HG02884 (cell line): ENCODE measurements around the gene TKTL1.
"Not testable (repeated sequence)": the region's sequence is repeated elsewhere in the genome, so short reads cannot be mapped to it uniquely, and the experiment has no call there.

ENCODE experiments used
- ATAC-seq: cut with Tn5 transposase; IDR thresholded peaks from one replicate; pipeline ENCODE4 v1.9.1; 2021; ENCODE audit warnings: mild to moderate bottlenecking, moderate library complexity; ENCODE audit not compliant: unreplicated experiment

TKTL1 gene, protein sequence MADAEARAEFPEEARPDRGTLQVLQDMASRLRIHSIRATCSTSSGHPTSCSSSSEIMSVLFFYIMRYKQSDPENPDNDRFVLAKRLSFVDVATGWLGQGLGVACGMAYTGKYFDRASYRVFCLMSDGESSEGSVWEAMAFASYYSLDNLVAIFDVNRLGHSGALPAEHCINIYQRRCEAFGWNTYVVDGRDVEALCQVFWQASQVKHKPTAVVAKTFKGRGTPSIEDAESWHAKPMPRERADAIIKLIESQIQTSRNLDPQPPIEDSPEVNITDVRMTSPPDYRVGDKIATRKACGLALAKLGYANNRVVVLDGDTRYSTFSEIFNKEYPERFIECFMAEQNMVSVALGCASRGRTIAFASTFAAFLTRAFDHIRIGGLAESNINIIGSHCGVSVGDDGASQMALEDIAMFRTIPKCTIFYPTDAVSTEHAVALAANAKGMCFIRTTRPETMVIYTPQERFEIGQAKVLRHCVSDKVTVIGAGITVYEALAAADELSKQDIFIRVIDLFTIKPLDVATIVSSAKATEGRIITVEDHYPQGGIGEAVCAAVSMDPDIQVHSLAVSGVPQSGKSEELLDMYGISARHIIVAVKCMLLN

GRCh38 chrX:154295664-154296310 lies at the start of gene TKTL1:
Gene TKTL1, plus strand, starts transcription at chrX:154295795. Its CDS starts 65 bp downstream, at chrX:154295860.
- ATAC-seq, result no peak

GRCh38 chrX:154247377-154248045 lies 48.1 kb upstream of the TKTL1 start:
- not testable (repeated sequence) for ATAC-seq

- ATAC-seq, result not testable (repeated sequence)
These were observed 47.5 kb upstream of the TKTL1 start for GRCh38 chrX:154248076-154248475.

DNA sequence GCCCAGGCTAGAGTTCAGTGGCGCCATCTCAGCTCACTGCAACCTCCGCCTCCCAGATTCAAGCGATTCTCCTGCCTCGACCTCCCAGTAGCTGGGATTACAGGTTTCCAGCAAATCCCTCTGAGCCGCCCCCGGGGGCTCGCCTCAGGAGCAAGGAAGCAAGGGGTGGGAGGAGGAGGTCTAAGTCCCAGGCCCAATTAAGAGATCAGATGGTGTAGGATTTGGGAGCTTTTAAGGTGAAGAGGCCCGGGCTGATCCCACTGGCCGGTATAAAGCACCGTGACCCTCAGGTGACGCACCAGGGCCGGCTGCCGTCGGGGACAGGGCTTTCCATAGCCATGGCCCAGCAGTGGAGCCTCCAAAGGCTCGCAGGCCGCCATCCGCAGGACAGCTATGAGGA lies 38.3 kb upstream of the TKTL1 start, which contains the start of gene OPN1MW3:
OPN1MW3 (plus strand) TSS at position 301 of the 400 bp plus-strand sequence; CDS start at position 339, 38 bp downstream.
- ATAC-seq, result not testable (repeated sequence)

DNA sequence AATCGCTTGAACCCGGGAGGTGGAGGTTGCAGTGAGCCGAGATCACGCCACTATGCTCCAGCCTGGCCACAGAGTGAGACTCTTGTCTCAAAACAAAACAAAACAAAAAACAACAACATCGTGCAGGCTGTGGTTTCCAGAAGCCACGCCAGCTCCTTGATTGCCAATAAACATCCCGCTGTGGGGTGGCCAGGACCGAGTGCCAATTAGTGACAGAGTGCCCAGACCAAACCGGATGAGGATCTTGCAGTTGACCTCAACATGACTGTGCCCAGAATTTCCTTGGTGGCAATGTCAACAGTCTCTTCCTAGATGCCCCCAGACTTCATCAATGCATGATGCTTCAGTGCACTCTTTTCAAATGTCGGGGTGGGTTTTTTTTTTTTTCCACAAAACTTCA lies 36.9 kb upstream of the TKTL1 start:
- not testable (repeated sequence) for ATAC-seq

DNA sequence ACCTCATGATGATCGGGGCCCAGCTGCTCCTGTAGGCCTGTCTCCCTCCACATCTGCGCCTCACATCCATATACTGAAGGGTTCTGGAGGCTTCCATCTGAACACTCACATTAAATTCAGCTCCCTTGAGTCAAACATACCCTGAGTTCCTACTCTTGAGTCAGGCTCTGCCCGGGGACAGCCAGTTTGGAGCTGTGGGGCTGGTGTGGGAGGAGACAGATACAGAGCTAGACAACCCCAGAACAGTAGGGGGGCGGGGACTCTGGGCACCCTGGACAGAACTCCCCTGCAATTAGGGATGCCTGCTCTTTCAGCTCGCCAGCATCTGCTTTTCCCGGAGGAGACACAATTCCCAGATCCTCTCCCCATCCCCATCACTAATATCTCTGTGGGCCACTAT lies 32.5 kb upstream of the TKTL1 start:
- ATAC-seq, result not testable (repeated sequence)

DNA sequence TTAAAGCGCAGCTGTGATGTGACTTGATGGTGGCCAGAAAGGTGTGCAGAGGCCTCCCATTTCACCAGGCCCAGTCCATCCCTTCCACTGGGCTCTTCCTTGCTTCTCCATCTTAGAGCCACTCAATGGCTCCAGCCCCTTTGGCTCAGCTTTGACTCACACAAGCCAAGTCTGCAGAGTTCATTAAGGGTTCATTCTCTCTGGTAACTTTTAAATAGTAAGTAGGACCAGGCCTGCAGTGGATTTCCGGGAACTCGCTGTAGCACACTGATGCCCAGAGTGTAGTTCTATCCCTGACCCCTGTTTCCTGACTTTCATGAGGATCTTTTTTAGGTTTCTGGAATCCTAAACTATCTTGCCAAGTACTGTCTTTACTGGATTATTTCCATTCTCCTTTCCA lies 26.4 kb upstream of the TKTL1 start:
- not testable (repeated sequence) for ATAC-seq

GRCh38 chrX:154284489-154285338 lies 10.9 kb upstream of the TKTL1 start:
- ATAC-seq, result peak; percentile 59

- not testable (repeated sequence) for ATAC-seq
These were observed 9.2 kb upstream of the TKTL1 start for GRCh38 chrX:154286406-154286805.

- no peak for ATAC-seq
These were observed 612 bp upstream of the TKTL1 start, which contains the start of gene TEX28 for GRCh38 chrX:154294791-154295574. Gene TEX28, minus strand, starts transcription at chrX:154295124. Its CDS starts 3,007 bp downstream, at chrX:154292117.

DNA sequence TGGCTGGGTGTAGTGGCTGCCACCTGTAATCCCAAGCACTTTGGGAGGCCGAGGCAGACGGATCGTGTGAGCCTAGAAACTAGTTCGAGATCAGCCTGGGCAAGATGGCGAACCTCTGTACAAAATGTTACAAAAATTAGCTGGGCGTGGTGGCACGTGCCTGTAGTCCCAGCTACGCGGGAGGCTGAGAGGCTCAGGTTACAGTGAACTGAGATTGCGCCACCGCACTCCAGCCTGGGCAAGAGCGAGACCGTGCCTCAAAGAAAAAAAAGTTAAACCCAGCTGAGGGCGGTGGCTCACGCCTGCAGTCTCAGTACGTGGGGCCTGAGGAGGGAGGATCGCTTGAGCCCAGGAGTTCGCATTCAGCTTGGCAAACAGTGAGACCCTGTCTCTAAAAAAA lies 1.1 kb downstream of the TKTL1 start:
- no peak for ATAC-seq

DNA sequence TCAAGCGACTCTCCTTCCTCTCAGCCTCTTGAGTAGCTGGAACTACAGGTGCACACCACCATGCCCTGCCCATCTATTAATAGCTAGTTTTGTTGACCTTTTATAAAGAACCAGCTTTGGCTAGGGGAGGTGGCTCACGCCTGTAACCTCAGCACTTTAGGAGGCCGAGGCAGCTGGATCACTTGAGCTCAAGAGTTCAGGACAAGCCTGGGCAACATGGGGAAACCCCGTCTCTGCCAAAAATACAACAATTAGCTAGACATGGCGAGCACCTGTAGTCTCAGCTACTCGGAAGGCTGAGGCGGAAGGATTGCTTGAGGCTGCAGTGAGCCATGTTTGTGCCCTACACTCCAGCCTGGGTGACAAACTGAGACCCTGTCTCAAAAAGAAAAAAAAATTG lies 2.7 kb downstream of the TKTL1 start:
- no peak for ATAC-seq

- ATAC-seq, result no peak
These were observed 5.2 kb downstream of the TKTL1 start for GRCh38 chrX:154300816-154301215.

- ATAC-seq, result not testable (repeated sequence)
These were observed 7.4 kb downstream of the TKTL1 start for GRCh38 chrX:154302998-154303397.

- no peak for ATAC-seq
These were observed 7.9 kb downstream of the TKTL1 start for GRCh38 chrX:154303476-154303875.

- no peak for ATAC-seq
These were observed 9.3 kb downstream of the TKTL1 start for GRCh38 chrX:154304846-154305245.

GRCh38 chrX:154305541-154306205 lies 10.1 kb downstream of the TKTL1 start:
- ATAC-seq, result no peak

DNA sequence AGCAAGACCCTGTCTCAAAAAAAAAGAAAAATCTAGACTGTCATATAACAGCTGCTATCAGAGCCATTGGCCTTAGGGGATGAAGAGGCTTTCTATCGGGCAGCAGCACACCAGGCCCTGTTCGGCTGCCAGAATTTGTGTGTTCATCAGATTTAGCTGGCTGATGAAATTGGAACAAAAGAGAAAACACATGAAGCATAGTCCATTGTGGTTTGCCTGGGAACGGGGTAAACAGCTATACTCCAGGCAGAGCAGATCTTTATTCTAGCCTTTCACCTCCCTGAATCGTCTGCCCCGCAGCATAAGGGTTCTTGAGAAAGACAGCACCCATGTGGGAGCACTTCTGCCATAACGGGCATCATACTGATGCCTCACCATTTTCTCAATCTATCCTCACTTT lies 11.6 kb downstream of the TKTL1 start:
- ATAC-seq, result no peak
